ENCODE results near the gene KRT76.

Gene KRT76

DNA sequence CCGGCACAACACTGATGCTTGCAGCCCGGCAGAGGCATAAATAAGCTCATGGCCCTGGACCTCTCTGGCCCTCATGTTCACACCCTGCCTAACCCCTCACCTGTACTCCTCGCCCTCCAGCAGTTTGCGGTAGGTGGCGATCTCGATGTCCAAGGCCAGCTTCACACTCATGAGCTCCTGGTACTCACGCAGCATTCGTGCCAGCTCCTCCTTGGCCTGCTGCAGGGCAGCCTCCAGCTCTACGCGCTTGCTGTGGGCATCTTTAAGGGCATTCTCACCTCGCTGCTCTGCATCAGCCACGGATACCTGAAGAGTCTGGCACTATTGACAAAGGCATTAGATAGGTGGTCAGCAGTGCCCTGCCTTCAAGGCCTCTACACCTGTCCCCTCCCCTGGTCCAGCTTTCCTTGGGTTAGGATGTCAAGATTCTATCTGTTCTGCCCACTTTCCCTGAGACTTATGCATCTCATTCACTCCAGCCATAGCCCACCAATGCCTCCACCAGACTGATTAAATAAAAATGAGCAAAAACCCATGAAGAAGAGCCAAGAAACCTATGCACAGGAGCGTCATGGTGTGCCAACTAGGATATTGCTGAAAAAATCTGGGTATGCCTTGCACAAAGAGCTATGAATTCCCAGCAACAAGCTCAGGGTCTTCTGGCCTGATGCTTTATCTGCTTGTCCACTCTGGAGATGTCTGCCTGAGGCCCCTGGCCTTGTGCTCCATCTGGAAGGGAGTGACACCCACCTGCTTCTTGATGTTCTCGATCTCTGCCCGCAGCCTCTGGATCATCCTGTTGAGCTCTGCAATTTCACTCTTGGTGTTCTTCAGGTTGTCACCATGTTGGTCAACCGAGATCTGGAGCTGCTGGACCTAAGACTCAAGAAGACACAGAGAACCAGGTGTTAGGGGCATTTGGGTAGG is 30.7 kb upstream of the KRT76 start:
- H4K20me1 ChIP-seq (ENCODE audit: insufficient read depth, low read length) = no peaks in the 10 kb centered on the region
- H2AFZ ChIP-seq (ENCODE audit: low read depth, low read length) = no peak overlapping the region
- no peaks in the 10 kb centered on the region for H3K79me2 ChIP-seq (ENCODE audit: low read length)
- H3K27ac ChIP-seq (ENCODE audit: low read length) = no peak overlapping the region
- TF ChIP-seq EZH2phosphoT487 (IDR thresholded peaks at IDR 0.05; ENCODE audit: low read depth) = no peak
- TF ChIP-seq, protein P1, sequence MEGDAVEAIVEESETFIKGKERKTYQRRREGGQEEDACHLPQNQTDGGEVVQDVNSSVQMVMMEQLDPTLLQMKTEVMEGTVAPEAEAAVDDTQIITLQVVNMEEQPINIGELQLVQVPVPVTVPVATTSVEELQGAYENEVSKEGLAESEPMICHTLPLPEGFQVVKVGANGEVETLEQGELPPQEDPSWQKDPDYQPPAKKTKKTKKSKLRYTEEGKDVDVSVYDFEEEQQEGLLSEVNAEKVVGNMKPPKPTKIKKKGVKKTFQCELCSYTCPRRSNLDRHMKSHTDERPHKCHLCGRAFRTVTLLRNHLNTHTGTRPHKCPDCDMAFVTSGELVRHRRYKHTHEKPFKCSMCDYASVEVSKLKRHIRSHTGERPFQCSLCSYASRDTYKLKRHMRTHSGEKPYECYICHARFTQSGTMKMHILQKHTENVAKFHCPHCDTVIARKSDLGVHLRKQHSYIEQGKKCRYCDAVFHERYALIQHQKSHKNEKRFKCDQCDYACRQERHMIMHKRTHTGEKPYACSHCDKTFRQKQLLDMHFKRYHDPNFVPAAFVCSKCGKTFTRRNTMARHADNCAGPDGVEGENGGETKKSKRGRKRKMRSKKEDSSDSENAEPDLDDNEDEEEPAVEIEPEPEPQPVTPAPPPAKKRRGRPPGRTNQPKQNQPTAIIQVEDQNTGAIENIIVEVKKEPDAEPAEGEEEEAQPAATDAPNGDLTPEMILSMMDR (IDR thresholded peaks at IDR 0.05; ENCODE audit: low read depth, low read length) = no peak
- H3K4me1 ChIP-seq (ENCODE audit: low read length) = no peaks in the 10 kb centered on the region
- H3K4me3 ChIP-seq (ENCODE audit: low read length) = no peak overlapping the region
- H3K4me2 ChIP-seq (ENCODE audit: low read length) = no peak overlapping the region
- H3K9ac ChIP-seq (ENCODE audit: low read length) = no peak overlapping the region
- H3K36me3 ChIP-seq (replicated peaks; ENCODE audit: low read depth, low read length) = no peaks in the 10 kb centered on the region
- no peaks in the 10 kb centered on the region for H3K9me3 ChIP-seq (ENCODE audit: insufficient read depth, low read length)
- peaks cover 16% of the 10 kb centered on the region; the same call in 1 of the 2 replicates for H3K27me3 ChIP-seq (ENCODE audit: low read depth, low read length)

DNA sequence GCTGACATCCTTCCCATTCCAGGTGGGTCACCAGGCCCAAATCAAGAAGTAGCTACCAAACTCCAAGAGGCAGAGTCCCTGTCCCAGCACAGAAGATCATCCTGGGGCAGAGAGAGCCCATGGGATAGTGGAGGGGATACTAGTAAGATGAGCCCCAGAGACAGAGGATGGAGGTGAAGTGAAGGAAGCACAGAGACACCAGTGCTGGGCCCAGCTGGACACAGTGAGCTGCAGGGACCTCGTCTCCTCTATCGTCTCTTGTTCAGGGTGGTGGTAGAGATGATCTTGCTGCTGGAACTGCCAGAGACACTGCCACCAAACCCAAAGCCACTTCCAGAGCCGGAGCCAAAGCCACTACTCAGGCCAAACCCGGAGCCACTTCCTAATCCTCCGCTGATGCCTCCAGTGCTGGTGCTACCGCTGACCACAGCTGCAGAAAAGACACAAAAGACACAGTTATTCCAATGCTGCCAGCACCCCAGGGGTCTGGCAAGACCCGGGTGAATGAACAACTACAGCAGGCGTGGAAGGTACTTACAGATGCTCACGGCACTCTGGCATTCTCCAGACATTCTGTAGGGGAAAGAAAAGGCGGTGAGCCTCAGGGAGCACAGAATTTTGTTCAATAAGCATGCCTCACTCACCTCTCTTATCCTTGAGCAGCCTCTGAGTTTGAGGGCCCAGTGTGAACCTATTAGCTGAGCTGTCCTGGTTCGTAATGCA is 29.8 kb upstream of the KRT76 start:
- H3K36me3 ChIP-seq (replicated peaks; ENCODE audit: low read depth, low read length) = no peaks in the 10 kb centered on the region
- H3K27me3 ChIP-seq (ENCODE audit: low read depth, low read length) = peaks cover 22% of the 10 kb centered on the region; the same call in 1 of the 2 replicates
- H3K4me2 ChIP-seq (ENCODE audit: low read length) = no peak overlapping the region
- TF ChIP-seq EZH2phosphoT487 (IDR thresholded peaks at IDR 0.05; ENCODE audit: low read depth) = no peak
- H3K9ac ChIP-seq (ENCODE audit: low read length) = no peak overlapping the region
- H3K27ac ChIP-seq (ENCODE audit: low read length) = no peak overlapping the region
- H3K4me1 ChIP-seq (ENCODE audit: low read length) = no peaks in the 10 kb centered on the region
- no peaks in the 10 kb centered on the region for H4K20me1 ChIP-seq (ENCODE audit: insufficient read depth, low read length)
- H3K4me3 ChIP-seq (ENCODE audit: low read length) = no peak overlapping the region
- no peaks in the 10 kb centered on the region for H3K9me3 ChIP-seq (ENCODE audit: insufficient read depth, low read length)
- no peaks in the 10 kb centered on the region for H3K79me2 ChIP-seq (ENCODE audit: low read length)
- no peak overlapping the region for H2AFZ ChIP-seq (ENCODE audit: low read depth, low read length)

DNA sequence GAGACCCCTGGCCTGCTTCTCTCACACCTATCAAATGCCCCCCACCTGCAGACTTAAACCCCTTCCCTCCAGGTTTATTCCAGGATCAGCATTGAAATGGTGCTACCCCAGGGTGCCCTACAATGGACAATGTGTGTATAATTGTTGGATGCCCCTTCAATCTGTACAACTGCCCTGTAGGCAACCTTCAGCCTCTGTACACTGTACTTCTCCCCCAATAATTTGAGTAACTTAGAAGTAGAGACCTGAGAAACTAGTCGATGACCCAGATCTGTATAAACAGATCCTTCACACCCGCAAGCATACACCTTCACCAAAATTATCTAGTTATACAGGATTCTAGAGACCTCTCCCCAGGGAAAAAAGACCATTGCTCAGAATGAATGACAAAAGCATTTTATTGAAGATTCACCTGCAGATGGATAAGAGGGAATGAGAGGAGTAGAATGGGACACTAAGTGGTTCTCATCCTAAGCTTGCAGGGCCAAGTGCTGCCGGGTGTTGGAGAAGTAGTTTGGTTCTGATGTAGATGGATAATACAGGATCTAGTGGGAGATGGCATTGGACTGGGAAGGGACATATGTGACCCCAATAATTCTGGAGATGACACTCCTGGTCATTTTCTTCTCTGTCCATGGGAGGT is 29.1 kb upstream of the KRT76 start:
- H3K36me3 ChIP-seq (replicated peaks; ENCODE audit: low read depth, low read length) = no peaks in the 10 kb centered on the region
- peaks cover 22% of the 10 kb centered on the region; the same call in 1 of the 2 replicates for H3K27me3 ChIP-seq (ENCODE audit: low read depth, low read length)
- H4K20me1 ChIP-seq (ENCODE audit: insufficient read depth, low read length) = no peaks in the 10 kb centered on the region
- no peak for TF ChIP-seq EZH2phosphoT487 (IDR thresholded peaks at IDR 0.05; ENCODE audit: low read depth)
- TF ChIP-seq, protein P1 (IDR thresholded peaks at IDR 0.05; ENCODE audit: low read depth, low read length) = no peak
- no peak overlapping the region for H2AFZ ChIP-seq (ENCODE audit: low read depth, low read length)
- no peak overlapping the region for H3K4me2 ChIP-seq (ENCODE audit: low read length)
- H3K79me2 ChIP-seq (ENCODE audit: low read length) = no peaks in the 10 kb centered on the region
- no peak overlapping the region for H3K9ac ChIP-seq (ENCODE audit: low read length)
- no peak overlapping the region for H3K27ac ChIP-seq (ENCODE audit: low read length)
- H3K4me3 ChIP-seq (ENCODE audit: low read length) = no peak overlapping the region
- no peaks in the 10 kb centered on the region for H3K4me1 ChIP-seq (ENCODE audit: low read length)
- no peaks in the 10 kb centered on the region for H3K9me3 ChIP-seq (ENCODE audit: insufficient read depth, low read length)

- Histone ChIP-seq H3K36me3 (replicated peaks; ENCODE audit: low read depth, low read length) (no peaks in the 10 kb centered on the region), H4K20me1 (ENCODE audit: insufficient read depth, low read length) (no peaks in the 10 kb centered on the region), H3K27ac (ENCODE audit: low read length) (no peak overlapping the region), H3K4me2 (ENCODE audit: low read length) (no peak overlapping the region), H2AFZ (ENCODE audit: low read depth, low read length) (no peak overlapping the region), H3K4me1 (ENCODE audit: low read length) (no peaks in the 10 kb centered on the region), H3K27me3 (ENCODE audit: low read depth, low read length) (peaks cover 22% of the 10 kb centered on the region; the same call in 1 of the 2 replicates), H3K9ac (ENCODE audit: low read length) (no peak overlapping the region), H3K4me3 (ENCODE audit: low read length) (no peak overlapping the region), H3K79me2 (ENCODE audit: low read length) (no peaks in the 10 kb centered on the region), H3K9me3 (ENCODE audit: insufficient read depth, low read length) (no peaks in the 10 kb centered on the region)
- no peak for TF ChIP-seq EZH2phosphoT487 (IDR thresholded peaks at IDR 0.05; ENCODE audit: low read depth)
- TF ChIP-seq, protein P1 (IDR thresholded peaks at IDR 0.05; ENCODE audit: low read depth, low read length) = no peak
These were observed 28.6 kb upstream of the KRT76 start for GRCh38 chr12:52805739-52806138.
